CD1c-positive myeloid dendritic cell (primary cell): ENCODE results near the gene EPHA8.

Experiments used
- DNase-seq: peaks from one replicate; pipeline ENCODE4 v3.0.0-alpha.2; 2016; ENCODE audit errors: extremely low spot score

EPHA8 gene

DNA sequence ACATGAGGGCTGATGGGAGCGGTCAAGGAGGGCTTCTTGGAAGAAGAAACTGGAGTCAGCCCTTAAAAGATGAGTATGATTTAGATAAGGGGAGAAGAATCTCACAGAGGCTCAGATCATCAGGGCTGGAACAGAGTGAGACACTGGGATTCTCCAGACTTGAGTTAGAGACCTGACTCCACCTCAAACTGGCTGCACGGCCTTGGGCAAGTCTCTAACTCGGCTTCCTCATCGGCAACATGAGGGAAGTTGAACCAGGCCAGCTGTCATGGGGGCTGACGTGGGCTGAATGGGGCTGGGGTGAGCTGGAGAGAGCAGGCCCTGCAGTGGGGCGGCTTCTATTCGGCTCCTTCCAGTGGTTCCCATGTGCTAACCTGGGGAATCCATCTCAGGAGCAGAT is 82.6 kb downstream of the EPHA8 start:
- DNase-seq, result peak; percentile 77

DNA sequence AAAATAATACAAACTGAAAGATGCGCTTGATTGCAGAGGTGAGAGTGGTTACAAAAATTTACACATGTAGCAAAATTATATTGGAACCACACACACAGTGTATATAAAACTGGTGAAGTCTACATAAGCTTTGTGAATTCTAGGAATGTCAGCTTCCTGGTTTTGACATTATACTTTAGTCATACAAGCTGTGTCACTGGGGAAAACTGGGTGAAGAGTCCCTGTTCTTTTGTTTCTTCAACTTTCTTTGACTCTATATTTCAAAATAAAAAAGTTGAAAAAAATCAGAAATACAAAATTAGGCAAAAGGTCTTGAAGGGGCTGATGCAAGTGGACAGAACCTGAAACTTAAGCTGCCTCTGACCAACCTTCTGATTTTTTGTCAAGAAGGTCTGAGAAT is 83.1 kb downstream of the EPHA8 start:
- DNase-seq, result peak; percentile 58

DNA sequence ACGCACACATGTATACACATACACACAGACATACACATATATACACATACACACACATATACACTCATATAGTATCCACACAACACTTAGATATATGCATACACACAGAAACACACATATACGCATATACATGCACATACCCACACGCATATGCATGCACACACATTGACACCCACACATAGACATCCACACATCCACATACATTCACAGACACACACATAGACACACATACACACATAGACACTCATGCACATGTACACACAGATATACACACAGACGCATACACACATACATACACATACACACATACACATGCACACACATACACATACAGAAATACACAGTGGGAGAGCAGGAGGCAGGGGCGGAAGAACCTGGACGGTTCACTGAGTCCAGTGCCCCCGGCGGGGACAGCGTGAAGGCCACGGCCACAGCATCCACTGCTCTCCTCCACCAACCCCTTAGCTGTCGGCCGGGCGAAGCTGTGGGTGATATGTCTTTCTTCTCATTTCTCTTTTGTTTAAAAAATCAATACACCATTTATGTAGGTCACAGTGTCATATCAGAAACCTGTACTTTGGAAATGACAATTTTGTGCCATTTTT is 86.9 kb downstream of the EPHA8 start:
- DNase-seq, result no peak

DNA sequence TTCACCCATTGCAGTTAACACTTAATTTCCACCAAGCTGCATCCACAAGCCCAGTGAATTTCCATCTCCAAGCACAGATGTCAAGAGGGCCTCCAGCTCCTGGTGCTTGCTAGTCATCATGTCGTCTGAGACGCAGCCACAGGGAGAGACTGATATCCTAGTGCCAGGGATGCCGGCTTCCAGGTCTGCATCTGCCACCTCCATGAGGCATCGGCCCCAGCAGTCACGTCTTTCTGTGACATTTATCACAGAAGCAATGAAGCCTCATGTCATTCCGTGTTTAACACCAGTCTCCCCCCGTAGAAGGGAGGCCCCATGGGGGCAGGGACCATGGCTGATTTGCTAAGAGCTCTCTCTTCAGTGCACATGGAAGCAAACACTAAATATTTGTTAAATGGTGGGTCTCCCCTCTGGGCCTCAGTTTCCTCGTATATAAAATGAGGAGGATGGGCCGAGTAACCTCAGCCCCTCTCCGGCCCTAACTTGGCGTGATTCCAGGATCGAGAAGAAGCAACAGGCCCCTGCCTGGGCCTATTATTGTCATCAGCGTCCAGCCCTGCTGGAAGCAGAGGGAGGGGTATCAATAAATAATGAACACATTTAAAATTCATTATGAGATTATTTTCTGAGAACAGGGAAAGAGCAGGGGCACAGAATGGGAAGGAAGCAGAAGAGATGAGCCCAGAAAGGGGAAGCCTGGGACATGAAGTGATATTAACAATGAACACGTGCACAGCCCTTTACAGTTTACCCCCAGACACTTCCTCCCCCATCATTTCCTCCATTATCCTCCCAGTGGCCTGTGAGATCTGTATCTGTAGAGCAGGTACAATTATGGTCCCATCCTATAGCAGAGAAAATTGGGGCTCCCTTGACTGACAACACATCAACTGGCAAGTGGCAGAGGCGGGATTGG is 88.9 kb downstream of the EPHA8 start:
- DNase-seq, result peak; percentile 48

DNA sequence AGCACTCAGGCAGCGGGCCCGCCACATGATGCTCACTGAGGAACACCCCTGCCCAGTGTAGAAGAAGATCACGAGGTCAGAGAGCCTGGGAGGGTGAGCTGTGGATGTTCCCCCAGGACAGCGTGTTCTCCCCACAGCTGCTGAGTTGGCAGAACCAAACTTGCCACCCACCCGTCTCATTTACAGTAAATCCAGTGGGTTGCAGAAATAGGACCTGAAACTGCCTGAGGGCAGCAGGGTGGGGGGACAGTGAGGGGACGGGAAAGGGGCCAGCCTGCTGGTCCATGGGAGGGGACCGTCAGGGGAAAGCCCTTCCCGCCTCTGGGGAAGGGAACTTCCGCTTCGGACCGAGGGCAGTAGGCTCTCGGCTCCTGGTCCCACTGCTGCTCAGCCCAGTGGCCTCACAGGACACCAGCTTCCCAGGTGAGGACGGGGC is 89.6 kb downstream of the EPHA8 start, which contains the start of gene C1QB:
Gene C1QB (plus strand): TSS at position 356 of the 436 bp plus-strand sequence. CDS start 6,227 bp downstream, outside the sequence.
- peak; percentile 73 for DNase-seq
